Measurements from ENCODE around the gene MAP1B. TPM values are rescaled to one million over a fixed set of nuclear protein-coding genes. Genes with fewer than 3 reads are reported as not detected.

MAP1B gene
- total and polyA plus RNA-seq, 10 of the 15 experiments (the other 5 are each of a cell fraction or from before 2014, with no cell fraction given), result 0.02 to 0.81 (median 0.06) TPM; not detected in 1

DNA sequence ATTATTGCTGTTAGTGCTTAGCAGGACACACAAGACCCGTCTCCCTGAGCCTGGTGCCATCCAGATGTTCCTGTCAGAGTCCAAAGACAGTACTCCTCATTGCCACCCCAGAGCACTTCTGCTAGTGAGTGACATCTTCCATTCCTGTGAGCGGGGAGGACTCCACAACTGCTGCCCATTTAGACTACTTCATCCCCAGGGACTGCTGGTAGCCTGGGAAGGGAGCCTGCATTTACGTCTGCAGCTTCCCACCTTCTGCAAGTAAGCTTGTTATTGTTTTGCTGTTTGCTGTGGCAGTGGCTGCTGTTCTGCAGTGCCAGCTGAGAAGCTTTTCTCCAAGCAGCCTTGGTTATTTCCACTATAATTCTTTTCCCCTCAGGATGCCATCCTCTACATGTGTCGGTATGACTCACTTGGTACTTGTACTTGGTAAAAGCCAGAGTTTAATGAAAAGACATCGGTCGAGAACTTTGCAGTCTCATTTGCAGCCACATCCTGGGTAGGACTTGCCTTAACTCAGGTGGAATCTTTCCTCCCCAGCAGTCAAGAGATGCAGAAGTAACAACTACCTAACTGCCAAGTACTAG is 10.6 kb upstream of the MAP1B start (continued):
- no peak for TF ChIP-seq SMAD5 (IDR thresholded peaks at IDR 0.05; ENCODE audit: low read depth)
- no peak for TF ChIP-seq ZNF274 (IDR thresholded peaks at IDR 0.05; ENCODE audit: insufficient read depth, insufficient read length)

- intact Hi-C loops (cut with micrococcal nuclease; ENCODE audit: unreplicated experiment), result no loop called here
- TF ChIP-seq SP1 (IDR thresholded peaks at IDR 0.05; ENCODE audit: low read depth, low read length) (no peak), CBX5 (IDR thresholded peaks at IDR 0.05; ENCODE audit: low read depth) (no peak), SMC3 (IDR thresholded peaks at IDR 0.05; ENCODE audit: borderline replicate concordance, low read length) (no peak), TAF1 (IDR thresholded peaks at IDR 0.05; ENCODE audit: borderline replicate concordance, low read depth, low read length) (no peak), KAT2A (conservative IDR thresholded peaks at IDR 0.05; ENCODE audit: control insufficient read depth, low read depth, low read length) (no peak)
- TF ChIP-seq, protein P1, sequence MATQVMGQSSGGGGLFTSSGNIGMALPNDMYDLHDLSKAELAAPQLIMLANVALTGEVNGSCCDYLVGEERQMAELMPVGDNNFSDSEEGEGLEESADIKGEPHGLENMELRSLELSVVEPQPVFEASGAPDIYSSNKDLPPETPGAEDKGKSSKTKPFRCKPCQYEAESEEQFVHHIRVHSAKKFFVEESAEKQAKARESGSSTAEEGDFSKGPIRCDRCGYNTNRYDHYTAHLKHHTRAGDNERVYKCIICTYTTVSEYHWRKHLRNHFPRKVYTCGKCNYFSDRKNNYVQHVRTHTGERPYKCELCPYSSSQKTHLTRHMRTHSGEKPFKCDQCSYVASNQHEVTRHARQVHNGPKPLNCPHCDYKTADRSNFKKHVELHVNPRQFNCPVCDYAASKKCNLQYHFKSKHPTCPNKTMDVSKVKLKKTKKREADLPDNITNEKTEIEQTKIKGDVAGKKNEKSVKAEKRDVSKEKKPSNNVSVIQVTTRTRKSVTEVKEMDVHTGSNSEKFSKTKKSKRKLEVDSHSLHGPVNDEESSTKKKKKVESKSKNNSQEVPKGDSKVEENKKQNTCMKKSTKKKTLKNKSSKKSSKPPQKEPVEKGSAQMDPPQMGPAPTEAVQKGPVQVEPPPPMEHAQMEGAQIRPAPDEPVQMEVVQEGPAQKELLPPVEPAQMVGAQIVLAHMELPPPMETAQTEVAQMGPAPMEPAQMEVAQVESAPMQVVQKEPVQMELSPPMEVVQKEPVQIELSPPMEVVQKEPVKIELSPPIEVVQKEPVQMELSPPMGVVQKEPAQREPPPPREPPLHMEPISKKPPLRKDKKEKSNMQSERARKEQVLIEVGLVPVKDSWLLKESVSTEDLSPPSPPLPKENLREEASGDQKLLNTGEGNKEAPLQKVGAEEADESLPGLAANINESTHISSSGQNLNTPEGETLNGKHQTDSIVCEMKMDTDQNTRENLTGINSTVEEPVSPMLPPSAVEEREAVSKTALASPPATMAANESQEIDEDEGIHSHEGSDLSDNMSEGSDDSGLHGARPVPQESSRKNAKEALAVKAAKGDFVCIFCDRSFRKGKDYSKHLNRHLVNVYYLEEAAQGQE (IDR thresholded peaks at IDR 0.05; ENCODE audit: low read depth, low read length), result no peak
- TF ChIP-seq, protein P2, sequence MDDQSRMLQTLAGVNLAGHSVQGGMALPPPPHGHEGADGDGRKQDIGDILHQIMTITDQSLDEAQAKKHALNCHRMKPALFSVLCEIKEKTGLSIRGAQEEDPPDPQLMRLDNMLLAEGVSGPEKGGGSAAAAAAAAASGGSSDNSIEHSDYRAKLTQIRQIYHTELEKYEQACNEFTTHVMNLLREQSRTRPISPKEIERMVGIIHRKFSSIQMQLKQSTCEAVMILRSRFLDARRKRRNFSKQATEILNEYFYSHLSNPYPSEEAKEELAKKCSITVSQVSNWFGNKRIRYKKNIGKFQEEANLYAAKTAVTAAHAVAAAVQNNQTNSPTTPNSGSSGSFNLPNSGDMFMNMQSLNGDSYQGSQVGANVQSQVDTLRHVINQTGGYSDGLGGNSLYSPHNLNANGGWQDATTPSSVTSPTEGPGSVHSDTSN (IDR thresholded peaks at IDR 0.05; ENCODE audit: insufficient replicate concordance, low read depth, low read length), result no peak
- TF ChIP-seq, protein P3, sequence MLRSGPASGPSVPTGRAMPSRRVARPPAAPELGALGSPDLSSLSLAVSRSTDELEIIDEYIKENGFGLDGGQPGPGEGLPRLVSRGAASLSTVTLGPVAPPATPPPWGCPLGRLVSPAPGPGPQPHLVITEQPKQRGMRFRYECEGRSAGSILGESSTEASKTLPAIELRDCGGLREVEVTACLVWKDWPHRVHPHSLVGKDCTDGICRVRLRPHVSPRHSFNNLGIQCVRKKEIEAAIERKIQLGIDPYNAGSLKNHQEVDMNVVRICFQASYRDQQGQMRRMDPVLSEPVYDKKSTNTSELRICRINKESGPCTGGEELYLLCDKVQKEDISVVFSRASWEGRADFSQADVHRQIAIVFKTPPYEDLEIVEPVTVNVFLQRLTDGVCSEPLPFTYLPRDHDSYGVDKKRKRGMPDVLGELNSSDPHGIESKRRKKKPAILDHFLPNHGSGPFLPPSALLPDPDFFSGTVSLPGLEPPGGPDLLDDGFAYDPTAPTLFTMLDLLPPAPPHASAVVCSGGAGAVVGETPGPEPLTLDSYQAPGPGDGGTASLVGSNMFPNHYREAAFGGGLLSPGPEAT (IDR thresholded peaks at IDR 0.05; ENCODE audit: low read depth), result no peak
- no peak overlapping the region for H3K9ac ChIP-seq (ENCODE audit: control insufficient read depth, insufficient read depth, low read length)
- no peak overlapping the region for H3K4me2 ChIP-seq (ENCODE audit: control insufficient read depth, insufficient read depth)
- no peak overlapping the region for H3K27ac ChIP-seq (ENCODE audit: control insufficient read depth, insufficient read depth)
- in situ Hi-C loops (cut with MboI), result no loop called here
- 100% methylated on average over 1 of the region's 1 CpG for WGBS (ENCODE audit: insufficient coverage, insufficient replicate concordance, low lambda C conversion rate, missing lambda C conversion rate)
- H2AFZ ChIP-seq (ENCODE audit: control insufficient read depth, low read depth, low read length), result no peak overlapping the region
- no TSS peak for BruUV-seq (replicated peaks)
- SMC1A ChIA-PET (ENCODE audit: uncharacterized antibody, unreplicated experiment), result interaction anchor here (0.6 kb wide), 1 partner anchor 25 kb away, joined by 3 read pairs; no protein-coding TSS in a partner anchor
- H4K20me1 ChIP-seq (ENCODE audit: control insufficient read depth, insufficient read depth), result no peaks in the 10 kb centered on the region
- H3K79me2 ChIP-seq (ENCODE audit: control insufficient read depth, insufficient read depth, low read length), result no peaks in the 10 kb centered on the region
- no peak overlapping the region for H3K4me3 ChIP-seq
- CTCF ChIA-PET, result interaction anchor here (0.6 kb wide), 1 partner anchor 29 kb away, joined by 3 read pairs; no protein-coding TSS in a partner anchor
- POLR2A ChIA-PET, result no interaction called here
- DNase-seq (ENCODE audit: low read depth, low spot score) (no peak), ATAC-seq (no peak), FAIRE-seq (no peak)
- no peaks in the 10 kb centered on the region for H3K9me3 ChIP-seq (replicated peaks; ENCODE audit: control insufficient read depth, insufficient read depth, low read length)
- H3K4me1 ChIP-seq (ENCODE audit: control insufficient read depth, insufficient read depth, low read length), result no peaks in the 10 kb centered on the region
- H3K27me3 ChIP-seq (replicated peaks in 1 of 2; ENCODE audit: control insufficient read depth in 2 of 2, insufficient read depth in 2 of 2, low read length in 1 of 2), result peaks cover 4 to 14% of the 10 kb centered on the region in 2 experiments
- H3K36me3 ChIP-seq (ENCODE audit: control insufficient read depth in 2 of 2, insufficient read depth in 2 of 2, low read length in 1 of 2), result no peaks in the 10 kb centered on the region
- RAD21 ChIA-PET (ENCODE audit: unreplicated experiment), result no interaction called here
These were observed 5.4 kb upstream of the MAP1B start for GRCh38 chr5:72101828-72102227.

All from GM12878 (cell line).